Thoracic aorta (tissue), 2 donors: ENCODE data around the gene ZPBP2. TPM values are rescaled to one million over a fixed set of nuclear protein-coding genes. Genes with fewer than 3 reads are reported as not detected.

Experiments
- ATAC-seq: fragments of 150-250 bp; one replicate; pipeline ENCODE4 v1.8.0; 2017; ENCODE audit warnings: low read depth; ENCODE audit not compliant: insufficient number of reproducible peaks, low FRiP score
- DNase-seq: peaks from one replicate; pipeline ENCODE4 v3.0.0-alpha.2; 2020; ENCODE audit warnings: low spot score
- H3K27ac ChIP-seq, 2 donors: fragments of 200-600 bp; sonication (generic); 1 replicate in 1 of 2; 2 replicates in 1 of 2; pipeline ENCODE4 v1.5.1; 2016; ENCODE audit warnings: mild to moderate bottlenecking in 2 of 2, moderate library complexity in 2 of 2
- H3K27me3 ChIP-seq: fragments of 200-600 bp; sonication (generic); replicated peaks from 2 replicates; pipeline ENCODE4 v1.6.0; 2016; ENCODE audit warnings: mild to moderate bottlenecking; ENCODE audit not compliant: insufficient read depth
- H3K36me3 ChIP-seq: fragments of 200-600 bp; sonication (generic); one replicate; pipeline ENCODE4 v1.5.1; 2016
- H3K4me1 ChIP-seq, 2 donors: fragments of 200-600 bp; sonication (generic); 1 replicate in 1 of 2; 2 replicates in 1 of 2; pipeline versions ENCODE4 v1.5.1 to v1.6.0; 2016; ENCODE audit warnings: low read depth in 2 of 2, mild to moderate bottlenecking in 1 of 2; ENCODE audit not compliant: control insufficient read depth in 1 of 2
- H3K4me3 ChIP-seq: fragments of 200-600 bp; sonication (generic); 2 replicates; pipeline ENCODE4 v1.5.1; 2016; ENCODE audit warnings: mild to moderate bottlenecking
- H3K9me3 ChIP-seq: fragments of 200-600 bp; sonication (generic); 2 replicates; pipeline ENCODE4 v1.5.1; 2016
- total RNA-seq, 2 donors: library from RNA; depleted of rRNA; stranded (reverse); fragments of >200 nt; gene quantifications; one replicate each; pipeline versions ENCODE4 v1.1.0 to v1.2.3, GENCODE V29; 2016
- TF ChIP-seq, protein P1 (sequence below): fragments of 200-600 bp; sonication (generic); IDR thresholded peaks from one replicate; pipeline ENCODE4 v1.5.1; 2019; ENCODE audit warnings: antibody characterized with exemption

Gene ZPBP2
- total RNA-seq, 2 donors from 2014 or later = not detected

GRCh38 chr17:39916918-39917317 is 48.9 kb downstream of the ZPBP2 start:
- TF ChIP-seq, protein P1, sequence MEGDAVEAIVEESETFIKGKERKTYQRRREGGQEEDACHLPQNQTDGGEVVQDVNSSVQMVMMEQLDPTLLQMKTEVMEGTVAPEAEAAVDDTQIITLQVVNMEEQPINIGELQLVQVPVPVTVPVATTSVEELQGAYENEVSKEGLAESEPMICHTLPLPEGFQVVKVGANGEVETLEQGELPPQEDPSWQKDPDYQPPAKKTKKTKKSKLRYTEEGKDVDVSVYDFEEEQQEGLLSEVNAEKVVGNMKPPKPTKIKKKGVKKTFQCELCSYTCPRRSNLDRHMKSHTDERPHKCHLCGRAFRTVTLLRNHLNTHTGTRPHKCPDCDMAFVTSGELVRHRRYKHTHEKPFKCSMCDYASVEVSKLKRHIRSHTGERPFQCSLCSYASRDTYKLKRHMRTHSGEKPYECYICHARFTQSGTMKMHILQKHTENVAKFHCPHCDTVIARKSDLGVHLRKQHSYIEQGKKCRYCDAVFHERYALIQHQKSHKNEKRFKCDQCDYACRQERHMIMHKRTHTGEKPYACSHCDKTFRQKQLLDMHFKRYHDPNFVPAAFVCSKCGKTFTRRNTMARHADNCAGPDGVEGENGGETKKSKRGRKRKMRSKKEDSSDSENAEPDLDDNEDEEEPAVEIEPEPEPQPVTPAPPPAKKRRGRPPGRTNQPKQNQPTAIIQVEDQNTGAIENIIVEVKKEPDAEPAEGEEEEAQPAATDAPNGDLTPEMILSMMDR = no peak
- Histone ChIP-seq H3K9me3 (no peaks in the 10 kb centered on the region), H3K4me3 (no peak overlapping the region), H3K27ac (no peak overlapping the region), H3K36me3 (peaks cover 17% of the 10 kb centered on the region), H3K27me3 (no peaks in the 10 kb centered on the region), H3K4me1 (no peaks in the 10 kb centered on the region)
- ATAC-seq (no peak), DNase-seq (no peak)

DNA sequence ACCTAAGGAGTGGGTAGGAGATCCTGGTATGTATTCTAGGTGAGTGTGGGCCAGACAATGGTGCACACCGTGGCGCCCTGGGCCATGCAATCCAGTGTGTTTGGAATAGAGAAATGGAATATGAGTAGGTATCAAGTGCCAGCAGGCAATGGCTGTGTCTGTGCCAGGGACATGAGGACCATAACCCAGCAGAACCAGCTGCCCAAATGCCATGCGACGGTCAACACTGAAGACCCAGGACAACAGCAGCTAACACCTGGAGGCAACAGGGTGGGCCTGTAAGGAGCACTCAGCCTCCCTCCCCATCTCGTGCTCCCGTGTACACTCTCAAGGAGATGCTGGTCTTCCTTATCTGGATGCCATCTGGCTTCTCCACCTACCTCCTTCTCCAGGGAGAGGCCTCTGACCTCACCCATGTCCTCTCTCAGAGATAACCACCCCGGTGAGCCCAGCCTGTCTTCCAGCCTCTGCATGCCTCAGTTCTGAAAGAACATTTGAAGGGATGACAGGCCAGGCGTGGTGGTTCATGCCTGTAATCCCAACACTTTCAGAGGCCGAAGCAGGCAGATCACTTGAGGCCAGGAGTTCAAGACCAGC is 51.2 kb downstream of the ZPBP2 start:
- Histone ChIP-seq H3K4me3 (no peak overlapping the region), H3K36me3 (peaks cover 34% of the 10 kb centered on the region), H3K27ac (no peak overlapping the region), H3K9me3 (no peaks in the 10 kb centered on the region), H3K27me3 (no peaks in the 10 kb centered on the region), H3K4me1 (no peaks in the 10 kb centered on the region)
- TF ChIP-seq, protein P1 = no peak
- ATAC-seq = no peak
- DNase-seq = no peak

DNA sequence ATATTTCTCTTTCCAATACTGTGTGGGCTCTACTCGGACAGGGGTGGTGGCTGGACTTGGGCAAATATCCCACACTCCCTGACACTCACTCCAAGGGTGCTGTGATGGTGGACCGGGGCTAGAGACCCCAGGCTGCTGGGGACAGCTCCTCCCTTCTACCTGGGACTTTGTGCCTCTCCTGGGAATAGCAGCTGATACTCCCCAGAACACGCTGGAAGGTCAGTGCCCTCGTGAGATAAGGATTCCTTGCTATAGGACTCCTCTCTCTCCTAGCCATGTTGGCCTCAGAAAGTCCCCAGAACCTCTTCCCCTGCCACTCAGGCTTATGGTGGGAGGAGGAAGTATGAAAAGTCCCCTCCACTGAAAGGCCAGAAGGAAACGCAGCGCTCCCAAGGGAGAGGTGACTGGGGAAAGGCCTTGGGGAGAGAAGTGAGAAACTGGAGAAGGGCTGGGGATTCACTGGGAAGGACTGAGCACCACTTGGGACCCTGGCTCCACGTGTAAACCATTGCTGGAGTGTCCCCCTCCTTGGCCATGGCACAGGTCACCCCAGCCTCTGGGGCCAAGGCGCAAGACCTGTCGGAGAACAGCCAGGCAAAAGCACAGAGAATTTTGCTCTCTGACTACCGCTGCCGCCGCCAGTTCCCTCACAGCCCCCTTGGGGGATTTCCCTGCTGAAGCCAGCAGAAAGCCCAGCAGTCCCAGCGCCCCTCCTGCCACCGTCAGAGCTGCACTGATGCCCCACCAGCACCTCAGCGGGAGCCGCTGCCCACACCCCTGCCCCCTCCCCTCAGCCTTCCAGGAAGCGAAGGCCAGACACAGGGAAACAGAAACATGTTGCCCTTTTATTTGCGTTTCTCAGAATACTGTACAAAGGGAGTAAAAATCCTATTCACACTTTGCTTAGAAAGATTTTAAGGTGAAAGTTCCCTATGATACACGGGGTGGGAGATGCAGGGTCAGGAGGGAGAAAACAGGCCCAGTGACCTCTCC is 52.5 kb downstream of the ZPBP2 start:
- no peak for DNase-seq
- TF ChIP-seq, protein P1 = no peak
- Histone ChIP-seq H3K27me3 (no peaks in the 10 kb centered on the region), H3K4me3 (no peak overlapping the region), H3K36me3 (peaks cover 34% of the 10 kb centered on the region), H3K9me3 (no peaks in the 10 kb centered on the region), H3K27ac (no peak overlapping the region), H3K4me1 (peaks cover 0 to 10% of the 10 kb centered on the region in 2 donors)
- no peak for ATAC-seq

DNA sequence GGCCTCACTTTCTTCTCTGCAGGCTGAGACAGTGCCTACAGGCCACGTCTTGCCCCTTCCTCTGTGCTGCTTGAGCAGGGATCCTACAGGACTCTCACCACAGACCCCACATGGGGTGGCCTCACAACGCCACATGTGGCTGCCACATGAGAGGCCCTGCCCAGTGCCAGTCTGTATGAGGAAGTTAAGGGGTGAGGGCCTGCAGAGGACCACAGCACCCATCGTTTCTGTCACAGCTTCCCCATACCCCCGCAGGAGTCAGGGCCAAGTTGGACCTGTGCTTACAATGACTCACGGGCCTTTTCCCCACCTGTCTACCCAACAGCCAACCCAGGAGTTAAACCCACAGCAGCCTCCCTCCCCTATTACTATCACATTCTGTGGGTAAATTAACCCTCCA is 53.3 kb downstream of the ZPBP2 start:
- TF ChIP-seq, protein P1 = no peak
- no peak for ATAC-seq
- H3K36me3 ChIP-seq = peaks cover 34% of the 10 kb centered on the region
- H3K4me3 ChIP-seq = no peak overlapping the region
- no peaks in the 10 kb centered on the region for H3K27me3 ChIP-seq
- no peak overlapping the region for H3K27ac ChIP-seq
- peaks cover 2 to 18% of the 10 kb centered on the region in 2 donors for H3K4me1 ChIP-seq
- no peaks in the 10 kb centered on the region for H3K9me3 ChIP-seq
- DNase-seq = no peak

DNA sequence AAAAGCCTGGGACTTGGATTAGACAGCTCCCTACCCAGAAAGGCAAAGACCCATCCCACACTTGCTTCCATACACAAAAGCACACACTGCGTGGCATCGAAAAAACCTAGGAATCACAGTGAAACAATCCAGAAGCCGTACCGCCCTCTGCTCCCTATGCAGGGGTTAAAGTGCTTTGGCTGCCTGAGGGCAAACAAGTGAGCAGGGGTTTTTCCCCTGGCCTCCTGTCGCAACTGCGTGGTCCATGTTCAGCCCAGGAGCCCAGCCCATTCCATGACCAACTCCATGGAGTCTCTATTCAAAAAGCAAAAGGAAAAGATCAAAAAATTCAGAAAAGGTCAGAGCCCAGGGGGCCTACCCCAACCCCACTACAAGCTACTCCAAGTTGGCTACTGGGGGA is 54.0 kb downstream of the ZPBP2 start:
- Histone ChIP-seq H3K9me3 (no peaks in the 10 kb centered on the region), H3K4me3 (no peak overlapping the region), H3K27ac (no peak overlapping the region), H3K27me3 (no peaks in the 10 kb centered on the region), H3K4me1 (peaks cover 7 to 24% of the 10 kb centered on the region in 2 donors), H3K36me3 (peaks cover 34% of the 10 kb centered on the region)
- TF ChIP-seq, protein P1 = no peak
- DNase-seq = no peak
- ATAC-seq = no peak
